ENCODE data around the gene SHC3. TPM values are rescaled to one million over a fixed set of nuclear protein-coding genes. Genes with fewer than 3 reads are reported as not detected.

SHC3 gene
- total and polyA plus RNA-seq, 2 donors (not counting 3 experiments of a cell fraction or from before 2014, with no cell fraction given): 1.0 to 2.0 TPM

GRCh38 chr9:89011683-89012082, 166.9 kb downstream of the SHC3 start:
- DNase-seq (ENCODE audit: low read depth, low spot score) (no peak), FAIRE-seq (no peak)
- no peak overlapping the region for H3K9ac ChIP-seq (replicated peaks; ENCODE audit: extremely low read depth, insufficient read depth, low read length)
- no peaks in the 10 kb centered on the region for H3K79me2 ChIP-seq (ENCODE audit: control insufficient read depth, insufficient read depth, low read length)
- no peaks in the 10 kb centered on the region for H3K36me3 ChIP-seq (ENCODE audit: control insufficient read depth in 2 of 2, extremely low read depth in 1 of 2, insufficient read depth in 2 of 2, low read length in 2 of 2)
- TF ChIP-seq GATA2 (IDR thresholded peaks at IDR 0.05; ENCODE audit: insufficient read depth, insufficient read length, low read depth, low read length) (no peak), FOS (IDR thresholded peaks at IDR 0.05; ENCODE audit: borderline replicate concordance, insufficient read depth, low read length) (no peak), EZH2 (IDR thresholded peaks at IDR 0.05; ENCODE audit: borderline replicate concordance, low read depth, low read length, severe bottlenecking) (no peak), MYC (IDR thresholded peaks at IDR 0.05; ENCODE audit: low read depth, low read length) (no peak), CTCF (IDR thresholded peaks at IDR 0.05; ENCODE audit: extremely low read depth in 1 of 2, insufficient read depth in 1 of 2, low read depth in 1 of 2, low read length in 2 of 2) (no peak), POLR2AphosphoS5 (IDR thresholded peaks at IDR 0.05; ENCODE audit: insufficient read depth, low read depth, low read length) (no peak), JUN (IDR thresholded peaks at IDR 0.05; ENCODE audit: borderline replicate concordance, insufficient read depth, insufficient read length, low read depth) (no peak), POLR2A (IDR thresholded peaks at IDR 0.05; ENCODE audit: low read depth, low read length) (no peak)
- TF ChIP-seq, protein P1, sequence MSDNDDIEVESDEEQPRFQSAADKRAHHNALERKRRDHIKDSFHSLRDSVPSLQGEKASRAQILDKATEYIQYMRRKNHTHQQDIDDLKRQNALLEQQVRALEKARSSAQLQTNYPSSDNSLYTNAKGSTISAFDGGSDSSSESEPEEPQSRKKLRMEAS (IDR thresholded peaks at IDR 0.05; ENCODE audit: insufficient read depth, insufficient read length): no peak
- ChIA-PET CTCF (interaction anchor here (0.9 to 2.0 kb wide), 2 partner anchors 15 to 267 kb away, joined by 4 to 17 read pairs; no protein-coding TSS in a partner anchor), POLR2A (no interaction called here)
- intact Hi-C loops (cut with micrococcal nuclease): no loop called here
- H2AFZ ChIP-seq (ENCODE audit: low read depth, low read length): no peak overlapping the region
- H3K4me3 ChIP-seq (replicated peaks in 1 of 3; ENCODE audit: insufficient read depth in 1 of 3, low read depth in 1 of 3, low read length in 3 of 3): no peak overlapping the region
- no peak overlapping the region for H3K4me2 ChIP-seq (ENCODE audit: insufficient read depth, low read length)
- H3K27ac ChIP-seq (ENCODE audit: insufficient read depth, low read depth, low read length): no peak overlapping the region
- H3K4me1 ChIP-seq (ENCODE audit: control insufficient read depth, extremely low read depth, insufficient read depth, low read length): peaks cover 2% of the 10 kb centered on the region
- no peaks in the 10 kb centered on the region for H3K9me3 ChIP-seq (replicated peaks; ENCODE audit: control insufficient read depth, insufficient read depth, low read length)
- H3K9me1 ChIP-seq (replicated peaks; ENCODE audit: control insufficient read depth, extremely low read depth, insufficient read depth, low read length): no peaks in the 10 kb centered on the region
- H3K27me3 ChIP-seq (ENCODE audit: control insufficient read depth in 2 of 2, insufficient read depth in 2 of 2, low read length in 2 of 2): peaks cover 0 to 2% of the 10 kb centered on the region in 2 experiments
- H4K20me1 ChIP-seq (replicated peaks; ENCODE audit: control insufficient read depth, extremely low read depth, insufficient read depth, low read length): no peaks in the 10 kb centered on the region
- BruUV-seq (replicated peaks): no TSS peak
- dilution Hi-C loops (cut with MboI; ENCODE audit: extremely low pct_ligation_motif_present, low sequenced_read_pairs): no loop called here
